GM19035 (cell line): ENCODE data around the gene LOXL1.

ENCODE experiments used
- ATAC-seq: cut with Tn5 transposase; IDR thresholded peaks from one replicate; pipeline ENCODE4 v1.9.1; 2021; ENCODE audit not compliant: unreplicated experiment

Gene LOXL1

DNA sequence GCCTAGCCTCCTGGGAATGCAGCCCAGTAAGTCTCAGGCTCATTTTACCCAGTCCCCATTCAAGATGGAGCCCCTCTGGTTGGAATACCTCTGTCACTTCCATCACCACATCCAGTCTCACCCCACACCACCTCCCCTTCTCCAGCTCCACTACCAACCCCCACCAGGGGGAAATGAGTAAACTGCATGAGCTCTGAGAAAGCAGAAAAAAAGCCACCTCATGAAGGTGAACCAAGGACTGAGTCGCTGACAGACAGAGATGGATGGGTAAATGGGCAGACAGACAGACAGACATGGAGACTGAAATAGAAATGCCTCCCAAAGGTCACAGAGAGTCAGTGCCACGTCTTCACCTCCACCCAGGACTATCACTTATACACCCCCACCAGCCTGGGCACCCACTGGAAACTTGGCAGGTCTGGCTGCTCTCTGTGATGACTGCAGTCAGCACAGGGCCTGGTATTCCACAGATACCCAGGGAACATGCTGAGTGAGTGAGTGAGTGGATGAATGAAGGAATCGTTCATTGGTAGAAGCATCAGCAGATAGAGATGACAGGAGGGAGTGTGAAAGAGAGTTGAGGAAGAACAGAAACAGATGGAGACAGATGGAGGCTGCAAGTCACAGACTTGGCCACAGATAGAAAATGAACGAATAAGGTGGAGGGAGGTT lies 4.9 kb upstream of the LOXL1 start:
- ATAC-seq: no peak

GRCh38 chr15:73922186-73923151 lies 3.8 kb upstream of the LOXL1 start:
- no peak for ATAC-seq

DNA sequence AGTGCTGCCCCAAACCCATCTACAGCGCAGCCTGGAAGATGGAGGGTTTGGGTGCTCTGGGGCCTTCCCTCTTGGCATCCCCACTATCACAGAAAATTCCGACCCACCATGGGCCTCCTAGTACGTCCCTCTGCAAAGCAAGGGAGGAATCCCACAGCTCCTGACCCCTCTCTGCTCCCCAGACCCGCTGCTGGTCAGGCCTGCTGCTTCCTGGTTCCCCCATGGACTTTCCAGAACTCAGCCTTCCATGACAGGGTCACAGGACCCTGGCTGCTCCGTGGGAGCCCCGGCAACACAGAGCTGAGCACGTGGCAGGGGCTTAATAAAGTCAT lies 3.1 kb upstream of the LOXL1 start:
- no peak for ATAC-seq

- ATAC-seq: no peak
Observed at GRCh38 chr15:73923488-73924164, 2.6 kb upstream of the LOXL1 start.

DNA sequence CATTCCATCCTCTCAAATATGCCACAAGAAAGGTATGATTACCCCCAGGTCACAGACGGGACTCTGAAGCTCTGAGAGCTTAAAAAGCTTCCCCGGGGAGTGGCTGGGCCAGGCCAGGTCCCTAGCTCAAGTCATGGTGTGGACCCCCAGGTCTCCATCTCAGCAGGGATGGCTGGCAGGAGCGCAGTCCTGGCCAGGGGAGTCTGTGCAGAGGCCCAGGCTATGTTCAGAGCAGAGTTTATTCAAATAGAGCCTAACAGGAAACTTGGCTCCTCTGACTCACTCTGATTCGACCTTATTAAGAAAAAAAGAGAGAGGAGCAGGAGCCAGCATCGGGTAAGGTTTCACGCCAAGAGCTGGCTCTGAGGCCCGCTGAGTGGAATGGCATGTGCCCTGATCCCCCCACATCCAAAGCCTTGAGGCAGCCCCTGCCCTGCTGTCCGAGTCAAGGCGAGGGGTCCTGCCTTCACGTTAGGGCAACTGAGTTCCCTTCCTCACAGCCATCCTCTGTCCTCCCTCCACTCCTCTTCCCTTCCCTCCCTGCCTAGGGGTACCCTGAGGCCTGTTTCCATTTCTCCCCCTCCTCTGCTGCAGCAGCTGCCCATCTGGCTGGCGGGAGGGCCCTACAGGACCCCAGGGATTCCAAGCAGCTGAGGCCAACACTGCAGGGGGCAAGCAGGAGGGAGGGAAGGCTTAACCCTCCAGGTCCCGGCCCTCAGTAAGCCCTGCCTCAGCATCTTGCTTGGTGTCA lies 1.9 kb upstream of the LOXL1 start:
- ATAC-seq: no peak

- no peak for ATAC-seq
Observed at GRCh38 chr15:73925848-73926218, 429 bp upstream of the LOXL1 start.

- ATAC-seq: no peak
Observed at GRCh38 chr15:73927003-73927475, 777 bp downstream of the LOXL1 start.

DNA sequence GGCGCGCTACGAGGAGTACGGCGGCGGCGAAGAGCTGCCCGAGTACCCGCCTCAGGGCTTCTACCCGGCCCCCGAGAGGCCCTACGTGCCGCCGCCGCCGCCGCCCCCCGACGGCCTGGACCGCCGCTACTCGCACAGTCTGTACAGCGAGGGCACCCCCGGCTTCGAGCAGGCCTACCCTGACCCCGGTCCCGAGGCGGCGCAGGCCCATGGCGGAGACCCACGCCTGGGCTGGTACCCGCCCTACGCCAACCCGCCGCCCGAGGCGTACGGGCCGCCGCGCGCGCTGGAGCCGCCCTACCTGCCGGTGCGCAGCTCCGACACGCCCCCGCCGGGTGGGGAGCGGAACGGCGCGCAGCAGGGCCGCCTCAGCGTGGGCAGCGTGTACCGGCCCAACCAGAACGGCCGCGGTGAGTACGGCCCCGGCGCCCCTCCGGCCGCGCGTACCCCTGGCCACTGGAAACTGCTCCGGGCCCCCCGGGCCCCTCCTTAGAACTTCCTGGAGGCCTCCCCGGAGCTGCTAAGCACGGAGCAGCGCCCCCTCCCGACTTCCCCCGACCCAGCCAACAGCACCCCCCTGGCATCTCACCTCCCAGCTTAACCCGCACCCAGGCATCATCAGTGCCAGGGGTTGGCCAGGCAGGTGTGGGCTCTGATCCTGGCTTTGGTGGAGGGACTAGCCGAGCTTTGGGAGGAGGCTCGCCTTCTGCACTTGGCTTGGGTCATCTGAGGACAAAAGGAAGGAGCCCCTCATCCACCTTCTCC lies 1.4 kb downstream of the LOXL1 start:
- ATAC-seq: no peak

- no peak for ATAC-seq
Observed at GRCh38 chr15:73928241-73928579, 1.9 kb downstream of the LOXL1 start.

DNA sequence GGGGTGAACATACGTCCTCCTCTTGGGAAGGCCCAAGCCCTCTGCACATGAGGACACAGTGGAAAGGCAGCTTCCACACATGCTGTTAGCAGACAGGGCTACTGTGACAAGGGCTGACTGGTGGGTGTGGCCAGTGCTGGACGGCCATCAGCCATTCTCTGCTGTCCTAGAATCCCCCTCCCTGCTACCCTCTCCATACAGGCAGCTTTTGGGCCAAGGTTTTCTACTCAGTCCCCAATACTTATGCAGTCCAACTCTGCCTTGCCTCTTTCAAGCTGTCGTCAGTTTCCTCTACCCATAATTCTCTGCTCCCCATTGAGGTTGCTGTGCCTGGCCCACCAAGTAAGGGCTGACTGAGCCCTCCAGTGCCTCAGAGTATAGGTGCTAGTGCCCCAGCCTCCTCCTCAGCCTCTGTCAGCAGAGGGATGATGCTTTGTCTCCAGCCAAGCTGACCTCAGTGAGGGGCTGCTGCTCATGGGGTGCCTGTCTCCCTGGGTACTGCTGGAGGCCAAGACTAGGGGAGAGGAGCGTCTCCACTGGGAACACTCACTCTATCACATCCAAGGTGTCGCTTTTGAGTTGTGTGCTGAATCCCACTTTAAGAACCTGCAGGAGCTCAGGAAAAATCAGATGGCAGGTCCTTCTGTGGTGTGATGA lies 2.8 kb downstream of the LOXL1 start:
- no peak for ATAC-seq

DNA sequence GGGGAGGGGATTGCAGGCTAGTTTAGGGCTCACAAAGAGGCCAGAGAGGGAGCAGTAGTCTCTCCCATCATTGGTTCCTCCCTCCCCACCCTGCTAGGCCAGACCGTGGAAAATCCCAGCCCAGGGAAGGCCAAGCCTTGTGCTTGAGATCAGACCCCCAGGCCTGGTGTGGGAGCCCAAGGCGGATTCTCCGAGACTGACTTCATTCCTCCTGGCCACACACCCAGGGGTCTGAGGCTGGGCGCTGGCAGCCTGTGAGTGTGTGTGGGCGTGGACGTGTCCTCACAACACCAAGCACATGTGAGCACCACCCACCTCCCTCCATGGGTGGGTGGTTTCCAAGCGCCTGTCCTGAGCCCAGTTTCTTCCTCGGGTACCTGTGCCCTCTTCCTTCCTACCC lies 4.1 kb downstream of the LOXL1 start:
- no peak for ATAC-seq

DNA sequence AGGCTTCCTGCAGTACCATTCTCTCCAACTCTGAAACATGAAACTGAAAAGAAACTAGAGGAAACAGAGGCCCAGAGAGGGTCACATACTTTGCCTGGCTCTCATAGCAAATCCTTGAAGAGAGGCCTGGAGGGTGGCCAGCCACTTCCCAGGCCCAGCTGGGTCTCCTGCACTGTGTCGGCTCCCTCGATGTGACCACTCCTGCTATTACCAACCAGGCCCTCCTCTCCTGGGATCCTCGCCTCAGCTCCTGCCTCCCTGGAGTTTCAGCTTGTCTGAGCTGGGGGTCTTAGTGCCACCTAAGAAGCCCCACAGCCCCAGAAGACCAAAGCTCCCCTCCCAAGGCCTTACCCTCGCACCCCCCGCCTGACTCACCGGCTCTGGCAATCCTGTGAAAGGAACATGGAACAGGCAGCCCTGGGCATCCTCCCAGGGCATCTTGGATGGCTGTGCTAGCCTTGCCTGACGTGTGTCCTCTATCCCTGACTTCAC lies 4.6 kb downstream of the LOXL1 start:
- no peak for ATAC-seq

GRCh38 chr15:73931441-73931840 lies 5.2 kb downstream of the LOXL1 start:
- no peak for ATAC-seq

GRCh38 chr15:73932381-73933191 lies 6.3 kb downstream of the LOXL1 start:
- ATAC-seq: no peak

GRCh38 chr15:73934281-73934680 lies 8.0 kb downstream of the LOXL1 start:
- no peak for ATAC-seq

- ATAC-seq: no peak
Observed at GRCh38 chr15:73935547-73935946, 9.3 kb downstream of the LOXL1 start.

GRCh38 chr15:73936181-73936580 lies 9.9 kb downstream of the LOXL1 start:
- ATAC-seq: no peak

GRCh38 chr15:73936588-73937290 lies 10.5 kb downstream of the LOXL1 start:
- no peak for ATAC-seq
